Endothelial cell of umbilical vein (primary cell): ENCODE measurements around the gene TBL3. TPM values are rescaled to one million over a fixed set of nuclear protein-coding genes. Genes with fewer than 3 reads are reported as not detected.

Experiments
- BruUV-seq: library from RNA; stranded (reverse); fragments of 400-500 nt; replicated peaks from 2 replicates; lab custom pipeline; 2021; lab: Mats Ljungman, UMichigan
- CTCF ChIA-PET: fragments of 300-600, 350-600 bp; sonication (Branson Sonifier 250); formaldehyde crosslinking; loops from one replicate; lab custom pipeline; 2021; ENCODE audit warnings: antibody characterized with exemption, inconsistent platforms; lab: Charles Lee
- POLR2A ChIA-PET: fragments of 300-600, 350-600 bp; sonication (Branson Sonifier 250); formaldehyde crosslinking; loops from one replicate; lab custom pipeline; 2021; ENCODE audit warnings: antibody characterized with exemption, inconsistent platforms; lab: Charles Lee
- DNase-seq: peaks from one replicate; pipeline ENCODE4 v3.0.0-alpha.2; 2011; ENCODE audit warnings: low read depth, low spot score
- FAIRE-seq: peaks from 2 replicates; lab custom pipeline; 2011; peaks lifted over from hg19 to GRCh38; lab: Jason Lieb, UNC
- H2AFZ ChIP-seq: 2 replicates; pipeline ENCODE4 v1.6.0; 2012; ENCODE audit warnings: low read depth, low read length, control low read depth, inconsistent platforms
- H3K27ac ChIP-seq: 2 replicates; pipeline ENCODE4 v1.5.1; 2011; ENCODE audit warnings: low read depth, mild to moderate bottlenecking, control low read depth, low read length, moderate library complexity; ENCODE audit not compliant: insufficient read depth
- H3K27me3 ChIP-seq, 2 experiments: 2 replicates each; pipeline versions ENCODE4 v1.6.0 to v1.6.1; 2011; ENCODE audit warnings: low read length in 2 of 2, mixed read lengths in 1 of 2; ENCODE audit not compliant: control insufficient read depth in 2 of 2, insufficient read depth in 2 of 2
- H3K36me3 ChIP-seq, 2 experiments: 2 replicates in 1 of 2; 3 replicates in 1 of 2; pipeline ENCODE4 v1.5.1; 2011; ENCODE audit warnings: low read length in 2 of 2, mild to moderate bottlenecking in 1 of 2, moderate library complexity in 1 of 2; ENCODE audit not compliant: control insufficient read depth in 2 of 2, insufficient read depth in 2 of 2; ENCODE audit errors: extremely low read depth in 1 of 2
- H3K4me1 ChIP-seq: 3 replicates; pipeline ENCODE4 v1.5.1; 2011; ENCODE audit warnings: mild to moderate bottlenecking, low read length; ENCODE audit not compliant: control insufficient read depth, insufficient read depth; ENCODE audit errors: extremely low read depth
- H3K4me2 ChIP-seq: 2 replicates; pipeline ENCODE4 v1.6.1; 2011; ENCODE audit warnings: low read length, control low read depth, mixed read lengths; ENCODE audit not compliant: insufficient read depth
- H3K4me3 ChIP-seq, 3 experiments: fragments of 200-600 bp in 1 of 3; sonication (generic), shearing (Covaris generic) in 1 of 3; replicated peaks in 1 of 3; 2 replicates each; pipeline ENCODE4 v1.5.1; 2011 to 2016; ENCODE audit warnings: control low read depth in 3 of 3, low read length in 3 of 3, mild to moderate bottlenecking in 2 of 3, inconsistent platforms in 1 of 3, low read depth in 1 of 3, moderate library complexity in 1 of 3; ENCODE audit not compliant: insufficient read depth in 1 of 3
- H3K79me2 ChIP-seq: 2 replicates; pipeline ENCODE4 v1.6.0; 2012; ENCODE audit warnings: low read length, inconsistent platforms; ENCODE audit not compliant: control insufficient read depth, insufficient read depth
- H3K9ac ChIP-seq: replicated peaks from 2 replicates; pipeline ENCODE3; 2011; ENCODE audit warnings: low read length, control low read depth; ENCODE audit not compliant: insufficient read depth; ENCODE audit errors: extremely low read depth
- H3K9me1 ChIP-seq: replicated peaks from 3 replicates; pipeline ENCODE4 v1.6.0; 2011; ENCODE audit warnings: mild to moderate bottlenecking, low read length; ENCODE audit not compliant: control insufficient read depth, insufficient read depth; ENCODE audit errors: extremely low read depth
- H3K9me3 ChIP-seq: replicated peaks from 2 replicates; pipeline ENCODE4 v1.5.1; 2012; ENCODE audit warnings: low read length, inconsistent platforms; ENCODE audit not compliant: control insufficient read depth, insufficient read depth
- H4K20me1 ChIP-seq: replicated peaks from 2 replicates; pipeline ENCODE3; 2011; ENCODE audit warnings: mild to moderate bottlenecking, low read length; ENCODE audit not compliant: control insufficient read depth, insufficient read depth; ENCODE audit errors: extremely low read depth
- EZH2 ChIP-seq: IDR thresholded peaks from 2 replicates; pipeline ENCODE4 v1.6.1; 2012; ENCODE audit warnings: borderline replicate concordance, low read depth, mild to moderate bottlenecking, moderate library complexity, low read length, inconsistent platforms; ENCODE audit not compliant: severe bottlenecking
- FOS ChIP-seq: IDR thresholded peaks from 2 replicates; pipeline ENCODE4 v1.6.1; 2011; ENCODE audit warnings: mild to moderate bottlenecking, low read length, moderate library complexity, borderline replicate concordance; ENCODE audit not compliant: insufficient read depth
- GATA2 ChIP-seq: IDR thresholded peaks from 2 replicates; pipeline ENCODE4 v1.7.0; 2011; ENCODE audit warnings: low read depth, mild to moderate bottlenecking, moderate library complexity, mixed read lengths, low read length; ENCODE audit not compliant: insufficient read length, insufficient read depth
- JUN ChIP-seq: IDR thresholded peaks from 2 replicates; pipeline ENCODE4 v1.6.1; 2011; ENCODE audit warnings: borderline replicate concordance, low read depth; ENCODE audit not compliant: insufficient read length, insufficient read depth
- MAX ChIP-seq: IDR thresholded peaks from 2 replicates; pipeline ENCODE4 v1.6.1; 2011; ENCODE audit not compliant: insufficient read depth, insufficient read length
- MYC ChIP-seq: IDR thresholded peaks from one replicate; pipeline ENCODE4 v1.6.1; 2011; ENCODE audit warnings: mild to moderate bottlenecking, low read depth, low read length
- POLR2A ChIP-seq: IDR thresholded peaks from 2 replicates; pipeline ENCODE4 v1.6.1; 2012; ENCODE audit warnings: low read depth, mild to moderate bottlenecking, control low read depth, low read length
- POLR2AphosphoS5 ChIP-seq: IDR thresholded peaks from 2 replicates; pipeline ENCODE4 v1.6.1; 2012; ENCODE audit warnings: low read depth, mild to moderate bottlenecking, control low read depth, low read length, moderate library complexity; ENCODE audit not compliant: insufficient read depth
- dilution Hi-C: fragments of 300-500 bp; cut with MboI; formaldehyde crosslinking; loops from one replicate; pipeline ENCODE4 v1.15.0; 2019; ENCODE audit warnings: low sequenced_read_pairs; ENCODE audit not compliant: extremely low pct_ligation_motif_present
- intact Hi-C: fragments of 100-400 bp; cut with micrococcal nuclease; formaldehyde crosslinking; loops from one replicate; pipeline ENCODE4 v1.10.0; 2022
- polyA plus RNA-seq, 4 experiments: library from polyadenylated mRNA; depleted of rRNA in 3 of 4; stranded (reverse) in 3 of 4; unstranded in 1 of 4; fragments of >200 nt; gene quantifications; 2 replicates each; pipeline versions ENCODE4 v1.2.1 to v1.2.3, GENCODE V29; 2011 to 2012; ENCODE audit warnings: missing spikeins in 1 of 4
- total RNA-seq: library from RNA; stranded (reverse); gene quantifications from 2 replicates; pipeline ENCODE4 v1.2.3, GENCODE V29; 2021

The TBL3 gene
- total and polyA plus RNA-seq, 2 donors (not counting 3 experiments of a cell fraction or from before 2014, with no cell fraction given), result 42.2 to 77.1 TPM

- TF ChIP-seq POLR2A, result peak; percentile 100
- TF ChIP-seq MAX, result peak; percentile 81
- TF ChIP-seq EZH2, result no peak
- peak; percentile 83 for TF ChIP-seq MYC
- no peak for TF ChIP-seq GATA2
- TF ChIP-seq POLR2AphosphoS5, result peak; percentile 100
- peak; percentile 10 for TF ChIP-seq FOS
- no peak for TF ChIP-seq JUN
- no peaks in the 10 kb centered on the region for H3K9me1 ChIP-seq
- H3K36me3 ChIP-seq, result peaks cover 8 to 17% of the 10 kb centered on the region in 2 experiments
- DNase-seq, result peak; percentile 99
- peaks cover 47% of the 10 kb centered on the region for H3K79me2 ChIP-seq
- H4K20me1 ChIP-seq, result no peaks in the 10 kb centered on the region
- peak within 1 kb of the TSS; percentile 9 for H2AFZ ChIP-seq
- H3K9me3 ChIP-seq, result no peaks in the 10 kb centered on the region
- no peaks in the 10 kb centered on the region for H3K27me3 ChIP-seq
- dilution Hi-C loops (no loop called here), intact Hi-C loops (loop anchor here (2.0 kb wide), 1 partner anchor 44 kb away; the partner anchor contains the start of gene ZNF598)
- H3K4me1 ChIP-seq, result peaks cover 27% of the 10 kb centered on the region
- CTCF ChIA-PET, result interaction anchor here (0.9 to 1.6 kb wide), 4 partner anchors 12 to 176 kb away, joined by 3 to 7 read pairs (median 4); partner anchors contain the start of gene GFER
- peak within 1 kb of the TSS; percentile 92 for H3K9ac ChIP-seq
- BruUV-seq, result TSS peak; percentile 89
- peak; percentile 98 for FAIRE-seq
- peak within 1 kb of the TSS; percentile 85 to 95 (median 89) for H3K4me3 ChIP-seq
- POLR2A ChIA-PET, result interaction anchor here (0.6 to 1.4 kb wide), 14 partner anchors 9 to 544 kb away, joined by 3 to 11 read pairs (median 4); partner anchors contain the start of genes MSRB1, NTHL1, NUBP2 and SPSB3
- peak within 1 kb of the TSS; percentile 95 for H3K4me2 ChIP-seq
- H3K27ac ChIP-seq, result peak within 1 kb of the TSS; percentile 76
These were observed 7.1 kb upstream of the TBL3 start, which contains the start of gene RPS2 for GRCh38 chr16:1964506-1965395. Gene RPS2, minus strand, starts transcription at chr16:1964826. Its CDS starts 201 bp downstream, at chr16:1964625.
